HEK293 (cell line): ENCODE results near the gene PAPSS2.

Experiments
- ATF2 ChIP-seq: fragments of 450-650 bp; formaldehyde crosslinking; IDR thresholded peaks from 2 replicates; pipeline ENCODE4 v1.5.1; 2016; ENCODE audit warnings: missing biosample characterization, missing genetic modification characterization, low read depth
- CTCF ChIP-seq: fragments of 450-650 bp; formaldehyde crosslinking; IDR thresholded peaks from 2 replicates; pipeline ENCODE4 v1.5.1; 2016; ENCODE audit warnings: missing biosample characterization, missing genetic modification characterization
- ZNF280D ChIP-seq: fragments of 450-650 bp; formaldehyde crosslinking; IDR thresholded peaks from 2 replicates; pipeline ENCODE4 v1.5.1; 2016; ENCODE audit warnings: missing biosample characterization, missing genetic modification characterization
- ZNF629 ChIP-seq: fragments of 450-650 bp; formaldehyde crosslinking; IDR thresholded peaks from 2 replicates; pipeline ENCODE4 v1.5.1; 2017; ENCODE audit warnings: missing biosample characterization, missing genetic modification characterization
- ZNF701 ChIP-seq: fragments of 450-650 bp; formaldehyde crosslinking; IDR thresholded peaks from 2 replicates; pipeline ENCODE4 v1.5.1; 2016; ENCODE audit warnings: missing biosample characterization, missing genetic modification characterization
- ZSCAN18 ChIP-seq: fragments of 450-650 bp; formaldehyde crosslinking; IDR thresholded peaks from 2 replicates; pipeline ENCODE4 v1.5.1; 2016; ENCODE audit warnings: missing biosample characterization, missing genetic modification characterization

- TF ChIP-seq CTCF (tag by site-specific recombination) (no peak), ZNF629 (tag by site-specific recombination) (no peak), ZNF701 (tag by site-specific recombination) (no peak), ZNF280D (tag by site-specific recombination) (no peak), ZSCAN18 (tag by site-specific recombination) (no peak), ATF2 (tag by site-specific recombination) (no peak)
These were observed 47.1 kb downstream of the PAPSS2 start for GRCh38 chr10:87706731-87707130.
